H9 (cell line): Measurements from ENCODE around the gene KIR3DL2. TPM values are rescaled to one million over a fixed set of nuclear protein-coding genes. Genes with fewer than 3 reads are reported as not detected.

ENCODE experiments used
- DNase-seq: peaks from one replicate; pipeline ENCODE4 v3.0.0-alpha.2; 2017
- H2AFZ ChIP-seq: one replicate; pipeline ENCODE4 v1.6.1; 2013; ENCODE audit warnings: mild to moderate bottlenecking, low read length, control low read depth, moderate library complexity
- H2AK5ac ChIP-seq: 2 replicates; pipeline ENCODE4 v1.6.1; 2013; ENCODE audit warnings: low read length, control low read depth, mixed read lengths; ENCODE audit not compliant: insufficient read length
- H2BK120ac ChIP-seq: one replicate; pipeline ENCODE4 v1.6.1; 2013; ENCODE audit warnings: low read depth, mild to moderate bottlenecking, low read length, control low read depth, inconsistent platforms; ENCODE audit not compliant: poor library complexity, severe bottlenecking
- H2BK12ac ChIP-seq: 2 replicates; pipeline ENCODE4 v1.6.1; 2013; ENCODE audit warnings: low read length, control low read depth, mixed read lengths, low read depth; ENCODE audit not compliant: insufficient read length
- H2BK15ac ChIP-seq: 2 replicates; pipeline ENCODE4 v1.6.1; 2013; ENCODE audit warnings: low read depth, low read length, control low read depth
- H2BK20ac ChIP-seq: one replicate; pipeline ENCODE4 v1.6.1; 2013; ENCODE audit warnings: low read depth, mild to moderate bottlenecking, low read length, control low read depth, inconsistent platforms; ENCODE audit not compliant: poor library complexity, severe bottlenecking
- H2BK5ac ChIP-seq: 2 replicates; pipeline ENCODE4 v1.6.1; 2013; ENCODE audit warnings: low read length, control low read depth, mixed read lengths; ENCODE audit not compliant: insufficient read length
- H3K14ac ChIP-seq: 2 replicates; pipeline ENCODE4 v1.6.1; 2013; ENCODE audit warnings: low read length, control low read depth; ENCODE audit not compliant: insufficient read depth
- H3K18ac ChIP-seq: 2 replicates; pipeline ENCODE4 v1.6.1; 2013; ENCODE audit warnings: low read depth, mild to moderate bottlenecking, mixed read lengths, low read length, control low read depth; ENCODE audit not compliant: insufficient read length
- H3K23ac ChIP-seq: 2 replicates; pipeline ENCODE4 v1.6.1; 2013; ENCODE audit warnings: low read length, control low read depth, mixed read lengths, low read depth; ENCODE audit not compliant: insufficient read length
- H3K23me2 ChIP-seq: 2 replicates; pipeline ENCODE4 v1.6.1; 2013; ENCODE audit warnings: low read depth, mild to moderate bottlenecking, mixed read lengths, low read length, control low read depth; ENCODE audit not compliant: insufficient read length, poor library complexity, severe bottlenecking
- H3K27ac ChIP-seq: 2 replicates; pipeline ENCODE4 v1.5.1; 2013; ENCODE audit warnings: low read length, control low read depth, mixed read lengths, low read depth; ENCODE audit not compliant: insufficient read length
- H3K27me3 ChIP-seq: 2 replicates; pipeline ENCODE4 v1.6.1; 2013; ENCODE audit warnings: low read length, control low read depth, inconsistent platforms; ENCODE audit not compliant: insufficient read depth
- H3K4ac ChIP-seq: 2 replicates; pipeline ENCODE4 v1.6.1; 2013; ENCODE audit warnings: low read depth, mild to moderate bottlenecking, control low read depth, inconsistent platforms, low read length, moderate library complexity
- H3K4me1 ChIP-seq: 2 replicates; pipeline ENCODE4 v1.6.1; 2013; ENCODE audit warnings: low read length, control low read depth, inconsistent platforms; ENCODE audit not compliant: insufficient read depth
- H3K4me2 ChIP-seq: 2 replicates; pipeline ENCODE4 v1.6.1; 2013; ENCODE audit warnings: low read length, control low read depth, mixed read lengths; ENCODE audit not compliant: insufficient read length, insufficient read depth
- H3K56ac ChIP-seq: 2 replicates; pipeline ENCODE4 v1.6.1; 2013; ENCODE audit warnings: low read depth, mild to moderate bottlenecking, mixed read lengths, low read length, control low read depth; ENCODE audit not compliant: insufficient read length
- H3K79me1 ChIP-seq: 2 replicates; pipeline ENCODE4 v1.6.1; 2013; ENCODE audit warnings: low read depth, mild to moderate bottlenecking, moderate library complexity, low read length, control low read depth, inconsistent platforms; ENCODE audit not compliant: insufficient read depth, poor library complexity, severe bottlenecking
- H3K79me2 ChIP-seq: 2 replicates; pipeline ENCODE4 v1.6.1; 2013; ENCODE audit warnings: low read length, control low read depth, inconsistent platforms; ENCODE audit not compliant: insufficient read depth
- H3K9ac ChIP-seq: 2 replicates; pipeline ENCODE4 v1.6.1; 2013; ENCODE audit warnings: low read length, control low read depth, mixed read lengths; ENCODE audit not compliant: insufficient read length; ENCODE audit errors: extremely low read depth
- H3K9me3 ChIP-seq: one replicate; pipeline ENCODE4 v1.6.1; 2013; ENCODE audit warnings: low read depth, low read length, inconsistent platforms; ENCODE audit not compliant: control insufficient read depth
- H3T11ph ChIP-seq: one replicate; pipeline ENCODE4 v1.6.1; 2013; ENCODE audit warnings: mild to moderate bottlenecking, low read length, control low read depth, inconsistent platforms
- H4K20me1 ChIP-seq: one replicate; pipeline ENCODE4 v1.6.1; 2013; ENCODE audit not compliant: control insufficient read depth, insufficient read length, insufficient read depth
- H4K5ac ChIP-seq: 2 replicates; pipeline ENCODE4 v1.6.1; 2013; ENCODE audit warnings: low read depth, mild to moderate bottlenecking, mixed read lengths, low read length, control low read depth; ENCODE audit not compliant: insufficient read length
- H4K8ac ChIP-seq: replicated peaks from 2 replicates; pipeline ENCODE4 v1.6.1; 2013; ENCODE audit warnings: low read length, control low read depth, mixed read lengths, low read depth; ENCODE audit not compliant: insufficient read length
- H4K91ac ChIP-seq: 2 replicates; pipeline ENCODE4 v1.6.1; 2013; ENCODE audit warnings: low read depth, mild to moderate bottlenecking, moderate library complexity, mixed read lengths, low read length, control low read depth; ENCODE audit not compliant: insufficient read length
- H3K27ac Mint-ChIP-seq, 3 experiments: 2 replicates in 2 of 3; 3 replicates in 1 of 3; pipeline ENCODE4 v1.8.0; 2020 to 2021; ENCODE audit warnings: mixed read lengths in 3 of 3, mild to moderate bottlenecking in 1 of 3, moderate library complexity in 1 of 3
- H3K27me3 Mint-ChIP-seq: 2 replicates; pipeline ENCODE4 v1.8.0; 2021; ENCODE audit warnings: low read depth, mild to moderate bottlenecking, moderate library complexity, mixed read lengths
- H3K36me3 Mint-ChIP-seq, 3 experiments: 2 replicates in 2 of 3; 3 replicates in 1 of 3; pipeline ENCODE4 v1.8.0; 2020 to 2021; ENCODE audit warnings: low read depth in 3 of 3, mixed read lengths in 3 of 3; ENCODE audit not compliant: insufficient read depth in 1 of 3
- H3K4me1 Mint-ChIP-seq, 2 experiments: 2 replicates each; pipeline ENCODE4 v1.8.0; 2020; ENCODE audit warnings: mixed read lengths in 2 of 2
- H3K4me3 Mint-ChIP-seq, 2 experiments: 2 replicates in 1 of 2; 3 replicates in 1 of 2; pipeline ENCODE4 v1.8.0; 2020 to 2021; ENCODE audit warnings: mild to moderate bottlenecking in 2 of 2, mixed read lengths in 2 of 2, moderate library complexity in 1 of 2
- H3K9me3 Mint-ChIP-seq, 2 experiments: 2 replicates in 1 of 2; 3 replicates in 1 of 2; pipeline ENCODE4 v1.8.0; 2020; ENCODE audit warnings: mild to moderate bottlenecking in 2 of 2, mixed read lengths in 2 of 2, moderate library complexity in 1 of 2
- CTCF ChIP-seq: fragments of 200-600 bp; sonication (generic); conservative IDR thresholded peaks from 3 replicates; pipeline ENCODE4 v1.8.0; 2021; ENCODE audit warnings: antibody characterized with exemption, mild to moderate bottlenecking
- WGBS: extraction: QIAGEN DNeasy Blood & Tissue Kit; methylation state at CpG from one replicate; pipeline ENCODE4 v1.1.7; 2013; ENCODE audit warnings: missing lambda C conversion rate, low lambda C conversion rate, mixed read lengths; ENCODE audit not compliant: insufficient read length; ENCODE audit errors: extremely low coverage; 5-methylcytosine and 5-hydroxymethylcytosine counted together
- total RNA-seq: library from RNA; stranded (reverse); gene quantifications from 2 replicates; pipeline ENCODE4 v1.2.1, GENCODE V29; 2021

Gene KIR3DL2
- total RNA-seq, 1 experiment from 2014 or later, result not detected

DNA sequence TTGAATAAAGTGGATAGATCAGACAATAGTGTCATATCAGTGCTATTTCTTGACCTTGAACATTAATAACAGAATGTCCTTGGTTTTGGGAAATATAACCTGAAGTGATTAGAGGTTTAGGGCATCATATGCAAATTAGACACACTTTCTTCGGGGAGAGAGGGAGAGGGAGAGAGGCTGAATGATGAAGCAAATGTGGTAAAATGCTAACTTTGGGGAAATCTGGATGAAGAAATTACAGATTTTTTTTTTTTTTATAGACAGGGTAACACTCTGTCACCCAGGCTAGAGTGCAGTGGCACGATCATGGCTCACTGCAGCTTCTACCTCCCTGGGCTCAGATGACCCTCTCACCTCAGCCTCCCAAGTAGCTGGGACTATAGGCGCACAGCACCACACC, 51.8 kb downstream of the KIR3DL2 start:
- H3K4me1 Mint-ChIP-seq, result peaks cover 0 to 39% of the 10 kb centered on the region in 2 experiments; a peak in 2 of 4 replicates
- Histone ChIP-seq H3K18ac (no peak overlapping the region), H2BK20ac (no peak overlapping the region), H3K23me2 (no peaks in the 10 kb centered on the region), H3K4me2 (no peak overlapping the region), H3K27me3 (no peaks in the 10 kb centered on the region), H2BK120ac (no peak overlapping the region), H3K79me1 (no peaks in the 10 kb centered on the region), H4K8ac (no peak overlapping the region), H3K9me3 (no peaks in the 10 kb centered on the region), H3K56ac (no peak overlapping the region), H3K23ac (no peak overlapping the region), H4K20me1 (no peaks in the 10 kb centered on the region), H3K27ac (no peak overlapping the region), H4K5ac (no peak overlapping the region), H2AFZ (no peak overlapping the region), H3K9ac (no peak overlapping the region), H3K79me2 (no peaks in the 10 kb centered on the region), H2AK5ac (no peak overlapping the region), H4K91ac (no peak overlapping the region), H3T11ph (no peak overlapping the region), H2BK5ac (no peak overlapping the region), H2BK12ac (no peak overlapping the region), H3K4me1 (peaks cover 4% of the 10 kb centered on the region), H3K4ac (no peak overlapping the region), H2BK15ac (no peak overlapping the region), H3K14ac (no peak overlapping the region)
- H3K9me3 Mint-ChIP-seq, result peaks cover 9 to 91% of the 10 kb centered on the region in 2 experiments; a peak in 4 of 5 replicates
- WGBS, result no CpG with 5 or more reads among the region's 3 CpGs
- DNase-seq, result no peak
- H3K27me3 Mint-ChIP-seq, result no peaks in the 10 kb centered on the region; the same call in 1 of the 2 replicates
- no peak for TF ChIP-seq CTCF
- H3K27ac Mint-ChIP-seq, result no peak overlapping the region
- no peak overlapping the region for H3K4me3 Mint-ChIP-seq
- peaks cover 2 to 13% (median 8%) of the 10 kb centered on the region in 3 experiments; a peak in 3 of 7 replicates for H3K36me3 Mint-ChIP-seq
